Kidney tubule cell (primary cell): Measurements from ENCODE around the gene YJU2.
"Not testable (repeated sequence)": the region's sequence is repeated elsewhere in the genome, so short reads cannot be mapped to it uniquely, and the experiment has no call there.

Source experiments
- DNase-seq: peaks from one replicate; pipeline ENCODE4 v3.0.0-alpha.2; 2018; ENCODE audit warnings: low spot score

YJU2 gene

DNA sequence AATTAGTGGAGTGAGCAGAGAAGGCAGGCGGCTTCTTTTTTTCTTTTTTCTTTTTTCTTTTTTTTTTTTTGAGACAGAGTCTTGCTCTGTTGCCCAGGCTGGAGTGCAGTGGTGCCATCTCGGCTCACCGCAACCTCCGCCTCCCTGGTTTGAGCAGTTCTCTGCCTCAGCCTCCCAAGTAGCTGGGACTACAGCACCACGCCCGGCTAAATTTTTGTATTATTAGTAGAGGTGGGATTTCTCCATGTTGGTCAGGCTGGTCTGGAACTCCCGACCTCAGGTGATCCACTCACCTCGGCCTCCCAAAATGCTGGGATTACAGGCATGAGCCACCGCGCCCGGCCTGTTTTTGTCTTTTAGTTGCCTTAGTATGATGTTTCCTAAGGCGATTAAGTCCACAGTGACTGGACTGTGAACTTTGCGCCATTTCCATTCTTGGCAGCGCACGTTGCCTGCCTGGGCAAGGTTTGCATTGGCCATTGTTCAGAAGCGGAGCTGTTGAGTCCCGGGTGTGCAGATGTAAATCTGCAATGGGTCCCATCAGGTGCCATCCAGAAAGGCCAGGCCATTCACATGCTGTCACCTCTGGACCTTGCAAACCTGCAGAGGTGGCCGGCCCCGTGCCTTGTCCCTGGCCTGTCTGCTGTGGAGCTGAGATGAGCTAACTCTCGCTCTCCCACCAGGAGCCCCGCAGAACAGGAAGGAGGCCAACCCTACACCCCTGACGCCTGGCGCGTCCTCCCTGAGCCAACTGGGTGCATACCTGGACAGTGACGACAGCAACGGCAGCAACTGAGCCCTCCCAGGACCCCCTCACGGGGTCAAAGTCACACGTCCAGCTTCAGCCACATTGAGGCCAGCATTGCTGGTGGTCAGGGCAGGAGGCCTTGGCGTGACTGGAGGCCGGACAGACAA is 21.3 kb downstream of the YJU2 start:
- DNase-seq = no peak

DNA sequence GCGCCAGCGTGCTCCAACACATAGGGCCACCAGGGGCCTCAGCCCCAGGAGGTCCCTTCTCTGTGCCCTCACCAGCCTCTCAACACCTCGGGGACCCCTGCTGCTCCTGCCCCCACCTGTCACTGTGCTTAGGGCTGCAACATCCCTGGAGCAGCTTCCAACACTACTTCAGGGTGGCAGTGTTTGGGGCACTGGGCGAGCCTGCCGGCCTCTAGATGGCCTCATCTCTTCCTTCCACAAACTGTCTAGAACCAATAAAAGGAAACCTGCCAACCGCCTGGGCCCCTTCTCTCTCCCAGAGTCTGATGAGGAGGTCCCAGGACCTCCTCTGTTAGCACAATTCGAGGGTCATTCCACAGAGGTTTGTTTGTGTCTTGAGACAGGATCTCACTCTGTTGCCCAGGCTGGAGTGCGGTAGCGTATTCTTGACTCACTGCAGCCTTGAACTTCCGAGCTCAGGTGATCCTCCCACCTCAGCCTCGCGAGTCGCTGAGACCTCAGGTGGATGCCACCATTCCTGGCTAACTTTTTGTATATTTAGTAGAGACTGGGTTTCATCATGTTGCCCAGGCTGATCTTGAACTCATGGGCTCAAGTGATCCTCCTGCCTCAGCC is 22.0 kb downstream of the YJU2 start:
- DNase-seq = no peak

DNA sequence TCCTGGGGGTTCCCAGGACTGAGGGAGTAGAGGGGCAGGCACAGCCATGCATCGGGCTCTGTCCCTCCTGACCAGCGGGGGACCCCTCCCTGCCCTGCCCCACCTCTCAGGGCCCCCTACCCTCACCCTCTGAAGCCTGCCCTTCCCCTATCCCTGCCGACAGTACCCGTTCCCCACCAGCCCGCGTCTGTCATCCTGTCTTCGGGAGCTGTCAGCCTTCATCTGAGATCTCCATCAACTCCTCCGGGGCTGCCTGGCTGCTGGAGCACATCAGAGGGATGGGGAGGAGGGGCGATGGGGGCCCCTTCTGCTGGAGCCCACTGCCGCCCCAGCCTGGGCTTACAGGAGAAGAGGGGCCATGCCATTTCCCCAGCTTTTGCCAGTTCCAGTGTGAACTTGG is 26.0 kb downstream of the YJU2 start:
- DNase-seq = no peak

DNA sequence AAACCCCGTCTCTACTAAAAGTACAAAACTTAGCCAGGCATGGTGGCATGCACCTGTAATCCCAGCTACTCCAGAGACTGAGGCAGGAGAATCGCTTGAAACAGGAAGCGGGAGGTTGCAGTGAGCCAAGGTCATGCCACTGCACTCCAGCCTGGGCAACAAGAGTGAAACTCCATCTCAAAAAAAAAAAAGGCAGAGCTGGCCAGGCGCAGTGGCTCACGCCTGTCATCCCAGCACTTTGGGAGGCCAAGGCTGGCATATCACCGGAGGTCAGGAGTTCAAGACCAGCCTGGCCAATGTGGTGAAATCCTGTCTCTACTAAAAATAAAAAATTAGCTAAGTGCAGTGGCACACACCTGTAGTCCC is 27.4 kb downstream of the YJU2 start:
- DNase-seq = not testable (repeated sequence)

DNA sequence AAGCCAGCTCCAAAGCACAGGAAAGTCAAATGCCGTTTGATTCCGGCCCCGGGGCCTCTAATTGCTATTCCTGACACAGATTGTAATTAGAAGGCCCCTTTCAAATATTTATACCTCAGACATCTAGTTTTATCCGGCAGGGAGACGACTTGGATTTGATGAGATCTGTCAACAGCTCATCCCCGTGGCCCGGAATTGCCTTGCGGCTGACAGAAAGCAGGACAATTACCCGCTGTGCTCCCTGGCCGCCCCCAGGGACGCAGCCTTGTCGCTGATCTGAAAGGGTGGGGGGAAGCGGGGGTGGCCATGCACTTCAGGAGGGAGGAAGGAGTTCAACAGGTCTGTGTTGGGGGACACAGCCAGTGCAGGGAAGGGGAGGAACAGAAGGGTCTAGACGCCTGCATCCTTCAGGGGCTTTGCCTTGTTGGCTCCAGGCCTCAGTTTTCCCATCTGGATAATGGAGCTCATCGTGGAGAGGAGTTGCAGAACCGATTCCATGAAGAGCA is 30.4 kb downstream of the YJU2 start:
- DNase-seq = no peak

DNA sequence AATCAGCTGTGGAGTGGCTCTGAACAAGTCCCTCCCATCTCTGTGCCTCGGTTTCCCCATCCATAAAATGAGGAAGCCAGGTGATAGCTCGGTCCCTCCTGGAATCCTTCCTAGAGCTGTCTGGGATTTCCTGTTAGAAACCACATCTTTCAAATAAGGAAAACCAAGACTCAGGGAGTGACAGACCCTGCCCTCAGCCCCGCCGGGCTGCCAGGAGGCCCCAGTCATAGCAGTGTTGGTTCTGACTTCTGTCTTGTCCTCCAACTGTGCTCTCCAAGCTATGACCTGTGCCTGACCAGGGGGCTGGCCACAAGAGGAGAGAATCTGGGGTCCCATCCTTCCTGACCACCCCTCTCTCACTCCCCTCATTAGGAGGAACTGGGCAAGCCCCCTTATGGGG is 31.1 kb downstream of the YJU2 start:
- DNase-seq = no peak

DNA sequence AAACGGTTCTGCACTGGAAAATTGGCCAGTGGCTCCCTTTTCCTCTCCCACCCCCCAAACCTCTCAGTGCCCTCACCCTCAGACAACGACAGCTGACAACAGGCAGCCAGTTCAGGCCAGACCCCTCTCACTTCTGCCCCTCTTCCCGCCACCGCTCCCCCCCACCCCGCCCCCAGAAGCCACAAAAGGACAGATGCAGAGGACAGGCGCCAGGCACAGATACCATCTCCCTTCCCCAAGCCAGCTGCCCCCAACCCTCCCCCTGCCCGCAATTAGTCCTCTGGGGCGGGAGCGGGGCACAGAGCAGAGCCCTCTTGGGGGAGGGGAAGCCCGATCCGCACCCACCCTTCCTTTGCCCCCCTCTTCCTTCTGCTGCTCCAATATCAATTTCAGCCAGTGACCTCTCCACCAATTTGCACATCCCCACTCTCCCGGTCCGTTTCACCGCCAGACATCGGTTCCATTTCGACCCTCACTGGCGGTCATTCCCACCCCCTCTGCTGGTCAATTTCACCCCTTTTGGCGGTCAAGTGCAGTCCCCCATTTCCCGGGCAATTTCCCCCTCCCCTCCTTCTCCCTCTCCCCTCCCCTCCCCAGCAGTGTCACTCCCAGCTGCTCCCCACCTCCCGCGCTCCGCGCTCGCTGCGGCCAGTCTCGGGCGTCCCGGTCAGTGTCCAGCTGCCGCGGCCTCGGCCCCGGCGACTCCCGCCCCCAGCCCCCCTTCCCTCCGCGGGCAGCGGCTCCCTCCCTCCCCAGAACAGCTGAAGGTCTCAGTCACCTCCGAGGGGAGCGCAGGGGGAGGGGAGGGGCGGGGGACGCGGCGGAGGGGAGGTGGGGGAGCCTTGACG is 31.8 kb downstream of the YJU2 start, which contains the start of gene SHD:
Gene SHD, plus strand, starts transcription at position 848 of the 848 bp plus-strand sequence. CDS start 798 bp downstream, outside the sequence.
- no peak for DNase-seq

DNA sequence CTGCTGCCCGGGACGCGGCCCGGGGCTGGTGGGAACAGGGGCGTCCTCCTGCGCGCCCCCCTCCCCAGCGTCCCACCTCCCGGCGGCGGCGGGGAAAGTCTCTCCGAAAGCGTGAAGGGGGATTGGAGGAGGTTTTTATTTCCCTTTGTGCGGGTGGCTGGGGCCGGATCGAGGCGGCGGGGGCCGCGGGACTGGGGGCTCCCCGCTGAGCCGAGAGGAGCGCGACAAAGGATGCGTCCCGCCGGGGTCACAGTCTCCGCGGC is 32.3 kb downstream of the YJU2 start:
- DNase-seq = no peak

DNA sequence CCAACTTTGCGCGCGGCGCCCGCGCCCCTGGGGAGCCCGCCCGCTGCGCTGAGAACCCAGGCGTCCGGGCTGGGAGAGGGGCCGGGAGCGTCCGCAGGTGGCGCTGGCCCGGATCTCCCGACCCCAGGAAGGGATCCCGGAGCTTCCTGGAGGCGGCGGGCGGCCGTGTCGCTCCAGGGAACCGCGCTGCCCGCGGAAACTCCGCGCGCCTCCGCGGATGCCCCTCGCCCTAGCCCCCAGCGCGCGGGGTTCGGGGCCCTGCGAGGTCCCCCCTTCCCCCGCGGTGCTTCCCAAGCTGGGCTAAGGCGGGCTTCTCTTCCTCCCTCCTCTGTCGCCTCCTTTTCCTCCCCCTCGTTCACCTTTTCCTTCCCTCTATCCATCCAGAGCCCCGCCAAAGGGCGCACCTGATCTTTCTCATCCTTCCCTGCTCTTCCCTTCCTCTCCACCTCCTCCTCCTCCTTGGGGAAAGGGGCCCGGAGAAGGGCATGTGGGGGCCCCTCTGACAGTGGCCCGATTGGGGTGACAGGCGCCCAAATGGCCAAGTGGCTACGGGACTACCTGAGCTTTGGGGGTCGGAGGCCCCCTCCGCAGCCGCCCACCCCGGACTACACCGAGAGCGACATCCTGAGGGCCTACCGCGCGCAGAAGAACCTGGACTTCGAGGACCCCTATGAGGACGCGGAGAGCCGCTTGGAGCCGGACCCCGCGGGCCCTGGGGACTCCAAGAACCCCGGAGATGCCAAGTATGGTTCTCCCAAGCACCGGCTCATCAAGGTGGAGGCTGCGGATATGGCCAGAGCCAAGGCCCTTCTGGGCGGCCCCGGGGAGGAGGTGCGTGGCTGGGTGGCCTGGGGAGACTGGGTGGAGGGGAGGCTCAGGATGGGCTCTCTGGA is 32.9 kb downstream of the YJU2 start:
- no peak for DNase-seq

DNA sequence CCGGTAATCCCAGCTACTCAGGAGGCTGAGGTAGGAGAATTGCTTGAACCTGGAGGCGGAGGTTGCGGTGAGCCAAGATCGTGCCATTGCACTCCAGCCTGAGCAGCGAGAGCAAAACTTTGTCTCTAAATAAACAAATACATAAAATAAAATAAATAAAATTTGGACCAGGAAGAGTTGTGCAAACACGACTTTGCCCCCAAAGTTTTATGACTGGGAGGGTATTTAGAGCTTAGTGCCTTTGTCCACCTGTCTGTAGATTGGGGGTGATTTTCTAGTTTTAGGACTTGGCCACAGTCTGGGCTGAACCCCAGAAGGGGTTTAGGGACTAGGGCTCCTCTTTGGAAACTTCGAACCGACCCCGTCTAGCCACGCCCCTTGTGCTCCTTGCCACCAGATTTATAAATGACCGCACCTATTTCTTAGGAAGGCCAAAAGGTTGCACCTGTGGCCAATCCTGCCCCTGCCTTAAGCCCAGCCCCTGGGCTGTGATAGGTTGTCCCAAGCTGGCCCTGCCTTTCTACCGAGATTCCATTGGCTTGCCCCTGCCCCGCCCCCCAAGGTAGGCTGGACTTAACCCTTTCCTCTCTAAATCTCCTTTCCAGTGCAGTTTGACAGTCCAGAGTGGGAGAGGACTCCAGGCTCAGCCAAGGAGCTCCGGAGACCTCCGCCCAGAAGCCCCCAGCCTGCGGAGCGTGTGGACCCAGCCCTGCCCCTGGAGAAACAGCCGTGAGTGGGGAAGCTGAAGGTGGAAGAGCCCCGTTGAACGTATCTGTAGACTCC is 37.5 kb downstream of the YJU2 start:
- DNase-seq = no peak

DNA sequence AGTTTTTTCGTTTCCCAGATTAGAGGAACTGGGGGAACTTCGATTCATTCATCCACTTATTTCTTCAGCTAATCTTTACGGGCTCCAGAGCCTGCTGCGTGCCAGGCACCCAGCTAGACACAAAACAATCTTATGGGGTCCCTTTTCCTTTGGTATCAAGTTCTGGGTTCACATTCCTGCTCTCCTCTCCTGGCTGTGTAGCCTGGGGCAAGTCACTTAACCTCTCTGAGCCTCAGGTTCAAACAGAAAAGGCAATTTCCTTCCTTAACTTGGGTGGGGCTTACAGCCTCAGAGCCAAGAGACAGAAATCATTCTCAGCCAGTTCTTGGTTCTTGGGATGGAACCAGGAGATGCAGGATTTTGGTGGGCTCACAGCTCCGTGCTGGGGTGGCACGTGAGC is 38.1 kb downstream of the YJU2 start:
- DNase-seq = no peak

DNA sequence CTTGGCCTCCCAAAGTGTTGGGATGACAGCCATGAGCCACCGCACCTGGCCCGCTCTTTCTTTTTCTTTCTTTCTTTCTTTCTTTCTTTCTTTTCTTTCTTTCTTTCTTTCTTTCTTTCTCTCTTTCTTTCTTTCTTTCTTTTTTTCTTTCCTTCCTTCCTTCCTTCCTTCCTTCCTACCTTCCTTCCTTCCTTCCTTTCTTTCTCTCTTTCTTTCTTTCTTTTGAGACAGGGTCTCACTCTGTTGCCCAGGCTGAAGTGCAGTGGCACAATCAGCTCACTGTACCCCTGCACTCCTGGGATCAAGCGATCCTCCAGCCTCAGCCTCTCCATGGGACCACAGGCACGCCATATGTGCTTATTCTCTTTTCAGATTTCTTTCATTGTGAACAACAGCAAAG is 39.3 kb downstream of the YJU2 start:
- DNase-seq = not testable (repeated sequence)

DNA sequence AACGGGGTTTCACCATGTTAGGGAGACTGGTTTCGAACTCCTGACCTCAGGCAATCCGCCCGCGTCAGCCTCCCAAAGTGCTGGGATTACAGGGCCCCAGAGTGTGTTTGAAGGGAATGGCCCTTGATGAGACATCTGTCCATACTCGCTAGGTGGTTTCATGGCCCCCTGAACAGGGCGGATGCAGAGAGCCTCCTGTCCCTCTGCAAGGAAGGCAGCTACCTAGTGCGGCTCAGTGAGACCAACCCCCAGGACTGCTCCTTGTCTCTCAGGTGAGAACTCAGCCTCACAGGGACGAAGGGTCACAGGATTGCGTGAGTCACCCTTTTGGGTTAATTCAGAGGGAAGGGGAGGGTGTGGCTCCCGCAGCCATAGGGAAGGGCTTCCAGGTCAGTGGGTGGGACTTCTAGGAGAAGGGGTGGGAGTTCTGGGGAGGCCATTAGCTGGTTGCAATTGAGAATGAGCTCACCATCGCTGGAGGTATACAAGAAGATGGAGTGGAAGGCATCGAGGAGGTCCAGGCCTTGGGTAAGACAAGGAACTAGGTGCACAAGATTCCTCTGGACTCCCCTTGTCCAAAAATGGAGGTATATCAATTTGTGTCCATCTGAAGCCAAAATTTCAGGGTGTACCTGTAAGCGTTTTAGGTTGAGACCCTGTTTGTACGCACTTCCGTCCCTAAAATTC is 41.4 kb downstream of the YJU2 start:
- no peak for DNase-seq

DNA sequence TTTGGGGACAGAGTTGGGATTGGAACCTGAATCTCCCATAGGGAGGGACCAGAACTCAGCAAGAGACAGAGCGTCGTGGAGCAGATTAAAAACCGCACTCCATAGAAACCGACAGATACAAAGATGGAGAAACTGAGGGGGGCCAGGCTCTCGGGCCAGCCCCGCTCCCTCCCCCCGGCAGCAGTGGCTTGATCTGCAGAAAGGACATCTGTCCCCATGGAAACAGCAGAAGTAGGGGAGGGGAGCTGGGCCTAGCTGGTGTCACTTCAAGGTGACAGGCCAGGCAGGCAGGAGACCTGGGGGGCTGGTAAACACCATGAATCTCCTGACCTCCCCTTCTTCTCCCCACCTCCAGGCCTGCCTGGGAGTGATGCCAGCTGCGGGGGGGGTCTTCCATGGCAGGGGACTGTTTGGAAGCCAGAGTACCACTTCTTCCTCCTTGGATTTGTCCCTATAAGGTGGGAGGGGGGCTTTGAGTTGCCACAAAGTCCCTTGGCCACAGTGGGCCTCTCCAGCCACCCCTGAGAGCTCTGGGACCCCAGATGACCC is 44.4 kb downstream of the YJU2 start:
- DNase-seq = no peak

DNA sequence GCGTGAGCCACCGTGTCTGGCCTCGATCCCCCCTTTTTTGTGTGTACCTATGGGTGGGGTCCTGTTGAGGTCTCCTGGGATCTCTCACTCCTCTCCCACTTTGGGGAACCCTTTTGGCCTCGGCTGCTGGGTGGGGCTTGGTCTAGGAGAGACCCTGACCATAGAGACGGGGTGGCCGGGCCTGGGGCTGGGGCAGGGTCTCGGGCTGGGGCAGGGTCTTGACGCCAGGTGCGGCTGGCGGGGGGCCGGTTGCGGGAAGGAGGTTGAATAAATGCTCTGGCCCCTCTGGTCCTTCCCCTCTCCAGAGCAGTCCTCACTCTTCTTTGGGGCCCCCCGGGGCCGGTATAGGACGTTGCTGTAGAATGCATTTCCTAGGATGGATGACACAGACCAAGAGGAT is 45.6 kb downstream of the YJU2 start:
- no peak for DNase-seq

DNA sequence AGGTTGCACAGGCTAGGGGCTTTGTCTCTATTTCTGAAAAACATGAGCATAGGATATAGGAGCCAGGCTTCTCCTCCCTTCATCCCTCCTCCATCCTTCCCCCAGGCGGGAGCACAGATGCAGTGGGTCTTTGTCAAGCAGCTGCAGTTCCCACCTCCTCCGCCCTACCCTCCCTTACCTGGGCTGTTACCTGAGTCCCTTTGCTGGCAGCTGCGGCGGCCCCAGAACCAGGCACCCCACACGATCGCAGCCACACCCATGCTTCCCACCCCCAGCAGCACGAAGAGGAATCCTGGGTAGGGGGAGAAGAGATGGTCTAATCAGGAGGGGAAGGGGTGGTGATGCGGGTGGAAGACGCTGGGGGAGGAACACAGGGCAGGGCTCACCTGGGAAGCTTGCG is 47.5 kb downstream of the YJU2 start:
- no peak for DNase-seq

DNA sequence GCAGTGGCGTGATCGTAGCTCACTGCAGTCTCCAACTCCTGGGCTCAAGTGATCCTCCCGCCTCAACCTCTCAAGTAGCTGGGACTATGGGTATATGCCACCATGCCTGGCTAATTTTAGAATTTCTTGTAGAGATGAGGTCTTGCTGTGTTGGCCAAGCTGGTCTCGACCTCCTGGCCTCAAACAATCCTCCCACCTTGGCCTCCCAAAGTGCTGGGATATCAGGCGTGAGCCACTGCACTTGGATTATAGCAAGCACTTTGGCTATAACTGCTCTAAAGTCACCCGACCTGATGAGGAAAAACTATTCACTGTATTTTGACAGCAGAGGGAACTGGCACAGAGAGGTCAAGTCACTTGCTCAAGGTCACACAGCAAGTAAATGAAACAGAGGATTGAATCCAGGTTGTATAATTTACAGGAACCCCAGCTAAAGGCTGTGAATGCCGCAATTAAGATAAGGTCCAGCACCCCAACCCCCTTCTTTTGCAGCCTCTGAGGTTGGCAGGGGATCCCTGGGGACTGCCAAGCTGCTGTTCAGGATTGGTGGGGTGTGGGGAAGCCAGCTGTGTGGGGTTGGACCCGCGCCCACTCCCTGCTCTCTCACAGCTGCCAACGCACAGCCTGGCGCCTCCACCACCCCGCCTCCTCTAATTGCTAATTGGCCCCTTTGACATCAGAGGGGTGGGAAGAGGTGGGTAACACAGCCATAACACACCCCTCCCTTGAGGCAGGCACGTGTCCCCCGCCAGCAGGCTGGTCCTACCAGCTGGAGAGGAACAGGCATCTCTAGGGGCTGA is 49.3 kb downstream of the YJU2 start:
- no peak for DNase-seq

DNA sequence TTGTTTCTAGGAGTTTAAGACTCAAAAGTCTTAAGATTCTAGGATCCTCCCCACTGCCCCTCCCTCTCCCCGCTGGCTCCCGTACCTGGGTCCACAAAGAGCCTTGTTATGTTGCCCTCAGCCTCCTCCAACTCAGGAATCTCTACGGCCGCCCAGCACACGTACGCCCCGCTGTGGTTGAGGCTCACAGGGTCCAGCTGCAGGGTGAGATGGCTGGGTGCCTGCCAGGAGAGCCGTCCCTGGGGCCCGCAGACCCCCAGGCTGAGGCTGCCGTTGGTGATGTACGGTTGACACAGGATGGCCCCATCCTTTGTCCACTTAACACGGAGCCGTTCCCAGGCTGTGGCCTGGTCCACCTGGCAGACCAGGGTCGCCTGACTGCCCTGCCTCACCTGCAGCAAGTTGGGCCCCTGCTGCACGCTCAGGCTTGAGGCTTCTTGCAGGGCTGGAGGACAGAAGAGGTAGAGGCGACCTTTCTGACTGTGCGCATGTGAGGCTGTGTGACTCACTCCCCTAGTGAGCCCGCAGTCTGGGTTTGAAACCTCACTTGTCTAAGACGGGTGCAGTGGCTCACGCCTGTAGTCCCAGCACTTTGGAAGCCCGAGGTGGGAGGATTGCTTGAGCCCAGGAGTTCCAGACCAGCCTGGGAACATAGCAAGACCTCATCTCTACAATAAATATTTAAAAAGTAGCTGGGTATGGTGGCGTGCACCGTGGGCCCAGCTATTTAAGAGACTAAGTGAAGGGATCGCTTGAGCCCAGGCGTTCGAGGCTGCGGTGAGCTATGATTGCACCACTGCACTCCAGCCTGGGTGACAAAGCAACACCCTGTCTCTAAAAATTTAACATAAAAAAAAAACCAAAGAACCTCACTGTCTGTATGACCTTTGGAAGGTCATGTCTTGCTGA is 51.3 kb downstream of the YJU2 start:
- no peak for DNase-seq
